Activated CD8-positive, alpha-beta memory T cell treated with anti-CD3 and anti-CD28 coated beads, Interleukin-2, amount 10 ng/mL, durations not matched to agents 7 days and 5 days (primary cell): ENCODE measurements around the gene CDC42BPA. TPM values are rescaled to one million over a fixed set of nuclear protein-coding genes. Genes with fewer than 3 reads are reported as not detected.
"Not testable (repeated sequence)": the region's sequence is repeated elsewhere in the genome, so short reads cannot be mapped to it uniquely, and the experiment has no call there.

ENCODE experiments used
- ATAC-seq: fragments of 150-1000 bp; cut with Tn5 transposase; one replicate; pipeline ENCODE4 v1.10.0; 2021; ENCODE audit warnings: moderate library complexity
- CTCF ChIA-PET: fragments of 350-600 bp; sonication (Branson Sonifier 250); formaldehyde crosslinking; loops from one replicate; lab custom pipeline; 2021; ENCODE audit warnings: antibody characterized with exemption; lab: Charles Lee
- DNase-seq: peaks from one replicate; pipeline ENCODE4 v3.0.0-alpha.2; 2020
- H3K27ac Mint-ChIP-seq: one replicate; pipeline ENCODE4 v1.8.0; 2021; ENCODE audit warnings: mild to moderate bottlenecking, mixed read lengths
- H3K27me3 Mint-ChIP-seq: one replicate; pipeline ENCODE4 v1.8.0; 2021; ENCODE audit warnings: mixed read lengths
- H3K36me3 Mint-ChIP-seq: one replicate; pipeline ENCODE4 v1.8.0; 2021; ENCODE audit warnings: mild to moderate bottlenecking, mixed read lengths
- H3K4me1 Mint-ChIP-seq: one replicate; pipeline ENCODE4 v1.8.0; 2021; ENCODE audit warnings: mixed read lengths
- H3K4me3 Mint-ChIP-seq: one replicate; pipeline ENCODE4 v1.8.0; 2021; ENCODE audit warnings: mild to moderate bottlenecking, moderate library complexity, mixed read lengths
- H3K9me3 Mint-ChIP-seq: one replicate; pipeline ENCODE4 v1.8.0; 2022; ENCODE audit warnings: low read depth, mixed read lengths
- total RNA-seq, 2 experiments: library from RNA; stranded (reverse); gene quantifications; one replicate each; pipeline ENCODE4 v1.2.3, GENCODE V29; 2021

CDC42BPA gene
- total RNA-seq, 2 experiments from 2014 or later, result 1.3 to 2.8 TPM

GRCh38 chr1:227167276-227168101, 150.8 kb downstream of the CDC42BPA start:
- H3K27me3 Mint-ChIP-seq, result peaks cover 31% of the 10 kb centered on the region
- no peaks in the 10 kb centered on the region for H3K9me3 Mint-ChIP-seq
- H3K4me3 Mint-ChIP-seq, result no peak overlapping the region
- no peaks in the 10 kb centered on the region for H3K4me1 Mint-ChIP-seq
- no peak for ATAC-seq
- CTCF ChIA-PET, result interaction anchor here (0.6 kb wide), 2 partner anchors 19 to 106 kb away, joined by 3 read pairs; no protein-coding TSS in a partner anchor
- H3K27ac Mint-ChIP-seq, result no peak overlapping the region
- no peak for DNase-seq
- no peaks in the 10 kb centered on the region for H3K36me3 Mint-ChIP-seq

- CTCF ChIA-PET, result no interaction called here
- H3K27ac Mint-ChIP-seq, result no peak overlapping the region
- no peaks in the 10 kb centered on the region for H3K4me1 Mint-ChIP-seq
- DNase-seq (no peak), ATAC-seq (no peak)
- H3K4me3 Mint-ChIP-seq, result no peak overlapping the region
- peaks cover 27% of the 10 kb centered on the region for H3K27me3 Mint-ChIP-seq
- H3K9me3 Mint-ChIP-seq, result no peaks in the 10 kb centered on the region
- H3K36me3 Mint-ChIP-seq, result no peaks in the 10 kb centered on the region
Observed at GRCh38 chr1:227166559-227166958, 151.7 kb downstream of the CDC42BPA start.

- no peak overlapping the region for H3K4me3 Mint-ChIP-seq
- ATAC-seq, result no peak
- H3K27ac Mint-ChIP-seq, result no peak overlapping the region
- CTCF ChIA-PET, result no interaction called here
- no peaks in the 10 kb centered on the region for H3K36me3 Mint-ChIP-seq
- H3K4me1 Mint-ChIP-seq, result no peaks in the 10 kb centered on the region
- no peak for DNase-seq
- peaks cover 6% of the 10 kb centered on the region for H3K27me3 Mint-ChIP-seq
- no peaks in the 10 kb centered on the region for H3K9me3 Mint-ChIP-seq
Observed at GRCh38 chr1:227161470-227161869, 156.8 kb downstream of the CDC42BPA start.

- no peak overlapping the region for H3K27ac Mint-ChIP-seq
- H3K9me3 Mint-ChIP-seq, result no peaks in the 10 kb centered on the region
- no peaks in the 10 kb centered on the region for H3K36me3 Mint-ChIP-seq
- H3K4me3 Mint-ChIP-seq, result no peak overlapping the region
- H3K4me1 Mint-ChIP-seq, result no peaks in the 10 kb centered on the region
- DNase-seq (no peak), ATAC-seq (no peak)
- CTCF ChIA-PET, result no interaction called here
- H3K27me3 Mint-ChIP-seq, result peaks cover 10% of the 10 kb centered on the region
Observed at GRCh38 chr1:227156520-227156919, 161.8 kb downstream of the CDC42BPA start.

GRCh38 chr1:227155688-227156087, 162.6 kb downstream of the CDC42BPA start:
- Mint-ChIP-seq H3K36me3 (no peaks in the 10 kb centered on the region), H3K4me3 (no peak overlapping the region), H3K27ac (no peak overlapping the region), H3K27me3 (peaks cover 17% of the 10 kb centered on the region), H3K9me3 (no peaks in the 10 kb centered on the region), H3K4me1 (no peaks in the 10 kb centered on the region)
- DNase-seq (no peak), ATAC-seq (no peak)
- CTCF ChIA-PET, result no interaction called here

- DNase-seq (no peak), ATAC-seq (no peak)
- CTCF ChIA-PET, result interaction anchor here (0.5 kb wide), 1 partner anchor 165 kb away, joined by 3 read pairs; no protein-coding TSS in a partner anchor
- Mint-ChIP-seq H3K4me3 (no peak overlapping the region), H3K9me3 (no peaks in the 10 kb centered on the region), H3K36me3 (no peaks in the 10 kb centered on the region), H3K27ac (no peak overlapping the region), H3K4me1 (no peaks in the 10 kb centered on the region), H3K27me3 (peaks cover 19% of the 10 kb centered on the region)
Observed at GRCh38 chr1:227155004-227155403, 163.3 kb downstream of the CDC42BPA start.

- Mint-ChIP-seq H3K4me3 (no peak overlapping the region), H3K27me3 (peaks cover 28% of the 10 kb centered on the region), H3K9me3 (no peaks in the 10 kb centered on the region), H3K36me3 (no peaks in the 10 kb centered on the region), H3K27ac (no peak overlapping the region), H3K4me1 (no peaks in the 10 kb centered on the region)
- DNase-seq, result no peak
- no peak for ATAC-seq
- CTCF ChIA-PET, result no interaction called here
Observed at GRCh38 chr1:227152525-227152924, 165.8 kb downstream of the CDC42BPA start.

- ATAC-seq, result no peak
- Mint-ChIP-seq H3K9me3 (no peaks in the 10 kb centered on the region), H3K27me3 (peaks cover 6% of the 10 kb centered on the region), H3K4me3 (no peak overlapping the region), H3K4me1 (no peaks in the 10 kb centered on the region), H3K27ac (no peak overlapping the region), H3K36me3 (no peaks in the 10 kb centered on the region)
- CTCF ChIA-PET, result no interaction called here
- no peak for DNase-seq
Observed at GRCh38 chr1:227140376-227140775, 177.9 kb downstream of the CDC42BPA start.

- Mint-ChIP-seq H3K4me3 (no peak overlapping the region), H3K4me1 (no peaks in the 10 kb centered on the region), H3K27me3 (peaks cover 2% of the 10 kb centered on the region), H3K9me3 (no peaks in the 10 kb centered on the region), H3K27ac (no peak overlapping the region), H3K36me3 (no peaks in the 10 kb centered on the region)
- DNase-seq, result no peak
- no peak for ATAC-seq
- CTCF ChIA-PET, result no interaction called here
Observed at GRCh38 chr1:227136210-227136820, 182.0 kb downstream of the CDC42BPA start.

- Mint-ChIP-seq H3K27ac (no peak overlapping the region), H3K4me1 (no peaks in the 10 kb centered on the region), H3K9me3 (no peaks in the 10 kb centered on the region), H3K4me3 (no peak overlapping the region), H3K36me3 (no peaks in the 10 kb centered on the region), H3K27me3 (peaks cover 2% of the 10 kb centered on the region)
- no peak for DNase-seq
- ATAC-seq, result no peak
- CTCF ChIA-PET, result interaction anchor here (0.7 kb wide), 1 partner anchor 13 kb away, joined by 3 read pairs; no protein-coding TSS in a partner anchor
Observed at GRCh38 chr1:227134686-227135314, 183.5 kb downstream of the CDC42BPA start.

- not testable (repeated sequence) for ATAC-seq
Observed at GRCh38 chr1:227132695-227133094, 185.6 kb downstream of the CDC42BPA start.

GRCh38 chr1:227131193-227131592, 187.1 kb downstream of the CDC42BPA start:
- Mint-ChIP-seq H3K9me3 (no peaks in the 10 kb centered on the region), H3K27ac (no peak overlapping the region), H3K4me3 (no peak overlapping the region), H3K27me3 (peaks cover 2% of the 10 kb centered on the region), H3K4me1 (no peaks in the 10 kb centered on the region), H3K36me3 (no peaks in the 10 kb centered on the region)
- CTCF ChIA-PET, result no interaction called here
- DNase-seq, result no peak
- ATAC-seq, result no peak

More at GRCh38 chr1:227132695-227133094, 185.6 kb downstream of the CDC42BPA start:
- H3K9me3 Mint-ChIP-seq, DNase-seq, H3K27ac Mint-ChIP-seq, H3K36me3 Mint-ChIP-seq, H3K4me1 Mint-ChIP-seq, H3K27me3 Mint-ChIP-seq, H3K4me3 Mint-ChIP-seq, CTCF ChIA-PET: not testable (repeated sequence)

GRCh38 chr1:227127891-227128290, 190.4 kb downstream of the CDC42BPA start:
- H3K27ac Mint-ChIP-seq, result no peak overlapping the region
- H3K27me3 Mint-ChIP-seq, result no peaks in the 10 kb centered on the region
- ATAC-seq (no peak), DNase-seq (no peak)
- H3K9me3 Mint-ChIP-seq, result no peaks in the 10 kb centered on the region
- H3K4me1 Mint-ChIP-seq, result no peaks in the 10 kb centered on the region
- CTCF ChIA-PET, result no interaction called here
- no peak overlapping the region for H3K4me3 Mint-ChIP-seq
- H3K36me3 Mint-ChIP-seq, result no peaks in the 10 kb centered on the region
